IMR-90 (cell line): Measurements from ENCODE around the gene STING1. TPM values are rescaled to one million over a fixed set of nuclear protein-coding genes. Genes with fewer than 3 reads are reported as not detected.

Experiments
- ATAC-seq: fragments of 200-7000 bp; cut with Tn5 transposase; 2 replicates; pipeline ENCODE4 v1.9.1; 2020; ENCODE audit warnings: low read depth, mild to moderate bottlenecking, moderate library complexity
- BruUV-seq: library from RNA; stranded (reverse); fragments of 400-500 nt; replicated peaks from 2 replicates; lab custom pipeline; 2021; lab: Mats Ljungman, UMichigan
- CTCF ChIA-PET: fragments of 300-600 bp; formaldehyde crosslinking; extraction: SDS; loops from one replicate; lab custom pipeline; 2021; ENCODE audit warnings: antibody characterized with exemption; lab: Yijun Ruan, JAX
- POLR2A ChIA-PET: fragments of 300-600 bp; sonication (Branson Sonifier 250); formaldehyde crosslinking; loops from one replicate; lab custom pipeline; 2022; ENCODE audit warnings: antibody characterized with exemption; ENCODE audit not compliant: unreplicated experiment; lab: Charles Lee
- DNase-seq: peaks from one replicate; pipeline ENCODE4 v3.0.0; 2013
- H2AFZ ChIP-seq: replicated peaks from 2 replicates; pipeline ENCODE3; 2013; ENCODE audit warnings: low read length, mild to moderate bottlenecking; ENCODE audit not compliant: poor library complexity
- H2AK5ac ChIP-seq: 2 replicates; pipeline ENCODE4 v1.6.1; 2013; ENCODE audit warnings: low read depth, low read length, inconsistent platforms
- H2AK9ac ChIP-seq: replicated peaks from 2 replicates; pipeline ENCODE3; 2013; ENCODE audit warnings: mild to moderate bottlenecking, low read depth, low read length, moderate library complexity; ENCODE audit not compliant: poor library complexity
- H2BK120ac ChIP-seq: 2 replicates; pipeline ENCODE4 v1.6.1; 2013; ENCODE audit warnings: low read depth, low read length, inconsistent platforms
- H2BK15ac ChIP-seq: 3 replicates; pipeline ENCODE4 v1.6.1; 2013; ENCODE audit warnings: low read depth, low read length, inconsistent platforms
- H2BK20ac ChIP-seq: 2 replicates; pipeline ENCODE4 v1.6.1; 2013; ENCODE audit warnings: low read depth, mild to moderate bottlenecking, inconsistent platforms, low read length, moderate library complexity
- H2BK5ac ChIP-seq: 2 replicates; pipeline ENCODE4 v1.6.1; 2013; ENCODE audit warnings: mild to moderate bottlenecking, low read depth, low read length, inconsistent platforms; ENCODE audit not compliant: poor library complexity, severe bottlenecking
- H3K14ac ChIP-seq: replicated peaks from 2 replicates; pipeline ENCODE4 v1.6.1; 2013; ENCODE audit warnings: low read depth, low read length, inconsistent platforms
- H3K18ac ChIP-seq: 2 replicates; pipeline ENCODE4 v1.6.1; 2013; ENCODE audit warnings: low read depth, low read length, control low read depth
- H3K23ac ChIP-seq: 2 replicates; pipeline ENCODE4 v1.6.1; 2013; ENCODE audit warnings: low read depth, low read length, inconsistent platforms
- H3K27ac ChIP-seq: 2 replicates; pipeline ENCODE4 v1.5.1; 2013; ENCODE audit warnings: mild to moderate bottlenecking, control low read depth, low read length; ENCODE audit not compliant: insufficient read depth
- H3K27me3 ChIP-seq: 2 replicates; pipeline ENCODE4 v1.6.1; 2013; ENCODE audit warnings: low read length; ENCODE audit not compliant: control insufficient read depth, insufficient read depth
- H3K36me3 ChIP-seq: 2 replicates; pipeline ENCODE4 v1.6.1; 2013; ENCODE audit warnings: low read length, mixed read lengths; ENCODE audit not compliant: control insufficient read depth, insufficient read depth
- H3K4ac ChIP-seq: 2 replicates; pipeline ENCODE4 v1.6.1; 2013; ENCODE audit warnings: low read depth, low read length, inconsistent platforms
- H3K4me1 ChIP-seq: 2 replicates; pipeline ENCODE4 v1.6.1; 2013; ENCODE audit warnings: low read length, mixed read lengths; ENCODE audit not compliant: control insufficient read depth, insufficient read depth
- H3K4me2 ChIP-seq: 2 replicates; pipeline ENCODE4 v1.6.1; 2013; ENCODE audit warnings: low read depth, mild to moderate bottlenecking, control low read depth, low read length, moderate library complexity
- H3K4me3 ChIP-seq: 2 replicates; pipeline ENCODE4 v1.5.1; 2013; ENCODE audit warnings: low read depth, mild to moderate bottlenecking, control low read depth, low read length, moderate library complexity; ENCODE audit not compliant: insufficient read depth
- H3K56ac ChIP-seq: 2 replicates; pipeline ENCODE4 v1.6.1; 2013; ENCODE audit warnings: low read length, inconsistent platforms; ENCODE audit not compliant: insufficient read depth; ENCODE audit errors: extremely low read depth
- H3K79me1 ChIP-seq, 2 experiments: 2 replicates each; pipeline ENCODE4 v1.6.1; 2013; ENCODE audit warnings: low read length in 2 of 2, inconsistent platforms in 1 of 2, low read depth in 1 of 2
- H3K9ac ChIP-seq: 2 replicates; pipeline ENCODE4 v1.6.1; 2013; ENCODE audit warnings: low read depth, low read length, control low read depth
- H3K9me1 ChIP-seq: 2 replicates; pipeline ENCODE4 v1.6.1; 2013; ENCODE audit warnings: low read length, inconsistent platforms; ENCODE audit not compliant: insufficient read depth
- H3K9me3 ChIP-seq: 2 replicates; pipeline ENCODE4 v1.6.1; 2013; ENCODE audit warnings: low read length; ENCODE audit not compliant: control insufficient read depth, insufficient read depth
- H4K20me1 ChIP-seq: 2 replicates; pipeline ENCODE4 v1.6.1; 2013; ENCODE audit warnings: low read length, inconsistent platforms; ENCODE audit not compliant: insufficient read depth
- H4K5ac ChIP-seq: 2 replicates; pipeline ENCODE4 v1.6.1; 2013; ENCODE audit warnings: mild to moderate bottlenecking, low read depth, low read length, control low read depth
- H4K8ac ChIP-seq, 2 experiments: 2 replicates each; pipeline ENCODE4 v1.6.1; 2013; ENCODE audit warnings: low read depth in 2 of 2, low read length in 2 of 2, control low read depth in 1 of 2, inconsistent platforms in 1 of 2
- H4K91ac ChIP-seq: 2 replicates; pipeline ENCODE4 v1.6.1; 2013; ENCODE audit warnings: low read depth, low read length, inconsistent platforms; ENCODE audit not compliant: insufficient read depth
- CEBPB ChIP-seq: IDR thresholded peaks from 2 replicates; pipeline ENCODE4 v1.6.1; 2012; ENCODE audit warnings: low read depth, low read length, improper control_type of control experiment
- FOS ChIP-seq: fragments of 150-350 bp; IDR thresholded peaks from 2 replicates; pipeline ENCODE4 v1.6.1; 2016; ENCODE audit warnings: low read depth, low read length
- RFX5 ChIP-seq: IDR thresholded peaks from 2 replicates; pipeline ENCODE4 v1.8.0; 2012; ENCODE audit warnings: low read depth, mild to moderate bottlenecking, low read length, moderate library complexity
- SMC3 ChIP-seq: fragments of 150-350 bp; IDR thresholded peaks from 2 replicates; pipeline ENCODE4 v1.6.1; 2016; ENCODE audit warnings: low read depth, mild to moderate bottlenecking, antibody characterized with exemption, low read length, moderate library complexity
- WGBS, 2 experiments: methylation state at CpG; one replicate each; pipeline versions ENCODE4 v1.1.5 to v1.1.7; 2013; ENCODE audit warnings: missing lambda C conversion rate in 2 of 2; ENCODE audit not compliant: insufficient read length in 1 of 2; ENCODE audit errors: extremely low coverage in 2 of 2; 5-methylcytosine and 5-hydroxymethylcytosine counted together
- dilution Hi-C: fragments of 300-500 bp; cut with HindIII; formaldehyde crosslinking; loops from one replicate; pipeline ENCODE4 v1.14.3; 2018; ENCODE audit warnings: low sequenced_read_pairs; ENCODE audit not compliant: unreplicated experiment
- in situ Hi-C: fragments of 300-500 bp; cut with MboI; formaldehyde crosslinking; loops from 3 replicates; pipeline ENCODE4 v1.14.3; 2019; ENCODE audit warnings: low sequenced_read_pairs, inconsistent platforms, mixed read lengths
- intact Hi-C: fragments of 100-400 bp; cut with micrococcal nuclease; formaldehyde crosslinking; loops from 2 replicates; pipeline ENCODE4 v1.10.0; 2022
- polyA plus RNA-seq, 3 experiments: library from polyadenylated mRNA; depleted of rRNA; stranded (reverse); fragments of >200 nt; gene quantifications; 2 replicates each; pipeline ENCODE4 v1.2.3, GENCODE V29; 2012; ENCODE audit warnings: low replicate concordance in 1 of 3
- total RNA-seq: library from RNA; depleted of rRNA; stranded (reverse); fragments of >200 nt; gene quantifications from 2 replicates; pipeline ENCODE4 v1.2.3, GENCODE V29; 2012

Gene STING1
- total and polyA plus RNA-seq, 2 of the 4 experiments (the other 2 are of a cell fraction) = 18.6 to 63.5 TPM

DNA sequence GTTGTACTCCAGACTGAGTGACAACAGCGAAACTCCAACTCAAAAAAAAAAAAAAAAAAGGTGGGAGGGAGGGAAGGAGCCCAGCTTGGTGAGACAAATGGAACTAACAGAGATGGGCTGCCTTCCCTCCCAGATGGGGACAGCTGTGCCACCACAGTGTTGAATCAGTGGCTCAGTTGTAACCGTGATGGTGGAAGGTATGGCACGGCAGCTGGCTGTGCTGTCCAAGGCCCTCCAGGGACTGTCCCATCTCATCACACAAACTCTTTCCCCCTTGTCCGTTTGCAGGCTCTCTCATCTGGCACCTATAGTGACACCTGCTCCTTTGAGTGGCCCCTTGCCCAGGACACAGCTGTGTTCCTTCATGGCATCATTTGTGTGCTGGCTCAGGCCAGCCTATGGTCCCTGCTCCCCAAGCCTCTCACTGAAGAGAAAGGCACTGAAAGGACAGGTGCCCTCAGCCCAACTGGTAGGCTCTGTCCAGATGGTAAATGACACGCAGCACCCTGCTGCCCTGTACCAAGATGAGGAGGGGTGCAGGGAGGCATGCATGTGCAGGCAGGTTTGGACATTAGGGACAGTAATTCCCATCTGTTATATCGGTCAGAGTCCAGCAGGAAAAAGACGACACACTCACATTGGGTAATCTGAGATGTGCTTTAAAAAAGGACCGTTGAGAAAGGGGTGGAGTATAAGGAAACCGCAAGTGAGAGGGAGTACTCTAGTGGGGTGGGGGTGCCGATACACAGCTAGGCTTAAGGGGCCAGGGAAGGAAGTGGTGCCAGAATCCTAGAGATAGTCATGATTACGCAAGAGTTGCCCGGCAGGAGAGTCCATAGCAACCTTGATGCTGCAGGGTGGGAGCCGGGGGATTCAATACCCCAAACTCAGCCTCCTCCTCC lies 7.4 kb downstream of the STING1 start:
- no peaks in the 10 kb centered on the region for H3K27me3 ChIP-seq
- peak overlapping the region; percentile 11 to 47; a peak in 3 of 4 replicates for H4K8ac ChIP-seq
- H2BK5ac ChIP-seq = peak overlapping the region; percentile 43
- H3K36me3 ChIP-seq = peaks cover 15% of the 10 kb centered on the region
- peaks cover 24% of the 10 kb centered on the region for H3K4me1 ChIP-seq
- BruUV-seq = no TSS peak
- no peak for TF ChIP-seq FOS
- no peak for TF ChIP-seq RFX5
- TF ChIP-seq CEBPB = peak; percentile 99
- TF ChIP-seq SMC3 = no peak
- 43% methylated on average over 1 of the region's 13 CpGs; no CpG with 5 or more reads in 1 of the 2 experiments for WGBS, 2 experiments
- H3K9ac ChIP-seq = no peak overlapping the region
- H3K4me2 ChIP-seq = peak overlapping the region; percentile 45
- peak overlapping the region; percentile 3 for H2AK9ac ChIP-seq
- in situ Hi-C loops (no loop called here), dilution Hi-C loops (no loop called here), intact Hi-C loops (no loop called here)
- peak overlapping the region; percentile 88; the same call in 1 of the 2 replicates for H3K23ac ChIP-seq
- H3K27ac ChIP-seq = peak overlapping the region; percentile 38; the same call in 1 of the 2 replicates
- ChIA-PET CTCF (interaction anchor here (0.6 kb wide), 1 partner anchor 46 kb away, joined by 3 read pairs; no protein-coding TSS in a partner anchor), POLR2A (no interaction called here)
- H4K91ac ChIP-seq = peak overlapping the region; percentile 72
- H3K9me3 ChIP-seq = no peaks in the 10 kb centered on the region
- H4K20me1 ChIP-seq = no peaks in the 10 kb centered on the region; the same call in 1 of the 2 replicates
- H3K4ac ChIP-seq = peak overlapping the region; percentile 89
- H3K14ac ChIP-seq = peak overlapping the region; percentile 84
- peak overlapping the region; percentile 94 for H2AK5ac ChIP-seq
- no peak overlapping the region; the same call in 2 of the 3 replicates for H2BK15ac ChIP-seq
- H2BK20ac ChIP-seq = peak overlapping the region; percentile 47; the same call in 1 of the 2 replicates
- no peak overlapping the region for H3K4me3 ChIP-seq
- H3K18ac ChIP-seq = no peak overlapping the region; the same call in 1 of the 2 replicates
- peaks cover 24% of the 10 kb centered on the region for H3K9me1 ChIP-seq
- peak overlapping the region; percentile 68 for H2BK120ac ChIP-seq
- DNase-seq (peak; percentile 87), ATAC-seq (peak; percentile 88)
- H3K56ac ChIP-seq = no peak overlapping the region
- peaks cover 3 to 36% of the 10 kb centered on the region in 2 experiments; a peak in 3 of 4 replicates for H3K79me1 ChIP-seq
- no peak overlapping the region for H4K5ac ChIP-seq
- H2AFZ ChIP-seq = peak overlapping the region; percentile 35
